Measurements from ENCODE around the gene OLFM3. TPM values are rescaled to one million over a fixed set of nuclear protein-coding genes. Genes with fewer than 3 reads are reported as not detected.

OLFM3 gene
- total RNA-seq, 1 experiment from 2014 or later, result 0.26 TPM

GRCh38 chr1:101911894-101912293 lies 84.8 kb downstream of the OLFM3 start:
- no peak for DNase-seq
- no peak overlapping the region for H3K4ac ChIP-seq (ENCODE audit: low read depth, low read length)
- Mint-ChIP-seq H3K4me3 (no peak overlapping the region), H3K36me3 (ENCODE audit: insufficient read depth in 1 of 3, low read depth in 3 of 3) (no peaks in the 10 kb centered on the region), H3K27ac (no peak overlapping the region), H3K4me1 (peaks cover 8 to 11% of the 10 kb centered on the region in 2 experiments), H3K9me3 (no peaks in the 10 kb centered on the region), H3K27me3 (ENCODE audit: low read depth) (no peaks in the 10 kb centered on the region)
- H3K9ac ChIP-seq (ENCODE audit: extremely low read depth, insufficient read length, low read length), result no peak overlapping the region
- 100% methylated on average over 1 of the region's 5 CpGs for WGBS (ENCODE audit: extremely low coverage, insufficient read length, low lambda C conversion rate)
- no peak overlapping the region for H2BK120ac ChIP-seq (ENCODE audit: low read depth, low read length, poor library complexity, severe bottlenecking)
- H4K20me1 ChIP-seq (ENCODE audit: control insufficient read depth, insufficient read depth, insufficient read length), result no peaks in the 10 kb centered on the region
- H2BK20ac ChIP-seq (ENCODE audit: low read depth, low read length, poor library complexity, severe bottlenecking), result no peak overlapping the region
- H3K18ac ChIP-seq (ENCODE audit: insufficient read length, low read depth, low read length), result no peak overlapping the region
- H3K79me1 ChIP-seq (ENCODE audit: insufficient read depth, low read depth, low read length, poor library complexity, severe bottlenecking), result no peaks in the 10 kb centered on the region
- H2AFZ ChIP-seq (ENCODE audit: low read length), result no peak overlapping the region
- H3K4me1 ChIP-seq (ENCODE audit: insufficient read depth, low read length), result 0 out of 2 replicates have a peak, but pooled peaks cover 4% of the 10 kb centered on the region
- H3K27ac ChIP-seq (ENCODE audit: insufficient read length, low read depth, low read length), result no peak overlapping the region
- no peak overlapping the region for H4K91ac ChIP-seq (ENCODE audit: insufficient read length, low read depth, low read length)
- H4K5ac ChIP-seq (ENCODE audit: insufficient read length, low read depth, low read length), result no peak overlapping the region
- no peak overlapping the region for H3K4me2 ChIP-seq (ENCODE audit: insufficient read depth, insufficient read length, low read length)
- no peaks in the 10 kb centered on the region for H3K23me2 ChIP-seq (ENCODE audit: insufficient read length, low read depth, low read length, poor library complexity, severe bottlenecking)
- H3K23ac ChIP-seq (ENCODE audit: insufficient read length, low read depth, low read length), result no peak overlapping the region
- no peaks in the 10 kb centered on the region for H3K27me3 ChIP-seq (ENCODE audit: insufficient read depth, low read length)
- H2AK5ac ChIP-seq (ENCODE audit: insufficient read length, low read length), result no peak overlapping the region
- H3T11ph ChIP-seq (ENCODE audit: low read length), result no peak overlapping the region
- no peak overlapping the region for H4K8ac ChIP-seq (replicated peaks; ENCODE audit: insufficient read length, low read depth, low read length)
- no peak for TF ChIP-seq CTCF (conservative IDR thresholded peaks at IDR 0.05)
- no peak overlapping the region for H3K56ac ChIP-seq (ENCODE audit: insufficient read length, low read depth, low read length)
- no peak overlapping the region for H2BK5ac ChIP-seq (ENCODE audit: insufficient read length, low read length)
- no peaks in the 10 kb centered on the region for H3K9me3 ChIP-seq (ENCODE audit: control insufficient read depth, low read depth, low read length)
- H3K14ac ChIP-seq (ENCODE audit: insufficient read depth, low read length), result no peak overlapping the region
- no peak overlapping the region for H2BK12ac ChIP-seq (ENCODE audit: insufficient read length, low read depth, low read length)
- no peak overlapping the region for H2BK15ac ChIP-seq (ENCODE audit: low read depth, low read length)
- H3K79me2 ChIP-seq (ENCODE audit: insufficient read depth, low read length), result no peaks in the 10 kb centered on the region
